Activated CD8-positive, alpha-beta memory T cell treated with anti-CD3 and anti-CD28 coated beads for 36 hours (primary cell): ENCODE measurements around the gene BCL2. TPM values are rescaled to one million over a fixed set of nuclear protein-coding genes. Genes with fewer than 3 reads are reported as not detected.

ENCODE experiments used
- CTCF ChIA-PET: fragments of 350-600 bp; sonication (Branson Sonifier 250); formaldehyde crosslinking; loops from one replicate; lab custom pipeline; 2021; ENCODE audit warnings: antibody characterized with exemption; lab: Charles Lee
- POLR2A ChIA-PET: fragments of 350-600 bp; sonication (Branson Sonifier 250); formaldehyde crosslinking; loops from one replicate; lab custom pipeline; 2021; ENCODE audit warnings: antibody characterized with exemption; lab: Charles Lee
- total RNA-seq, 2 experiments: library from RNA; stranded (reverse); gene quantifications; one replicate each; pipeline ENCODE4 v1.2.3, GENCODE V29; 2021

BCL2 gene
- total RNA-seq, 2 experiments from 2014 or later = 74.9 to 75.7 TPM

- POLR2A ChIA-PET = interaction anchor here (0.8 to 1.4 kb wide), 7 partner anchors 18 to 168 kb away, joined by 3 to 5 read pairs (median 4); partner anchors contain the start of gene BCL2
Measured at GRCh38 chr18:63154350-63155152, 165.0 kb downstream of the BCL2 start.

GRCh38 chr18:63152791-63153190 is 166.8 kb downstream of the BCL2 start:
- CTCF ChIA-PET = interaction anchor here (0.8 to 5.2 kb wide), 6 partner anchors 8 to 166 kb away, joined by 3 to 34 read pairs (median 3); partner anchors contain the start of gene BCL2
- POLR2A ChIA-PET = interaction anchor here (0.5 to 2.1 kb wide), 3 partner anchors 8 to 269 kb away, joined by 3 to 11 read pairs (median 5); partner anchors contain the start of gene VPS4B

More at GRCh38 chr18:63154350-63155152, 165.0 kb downstream of the BCL2 start:
- CTCF ChIA-PET = interaction anchor here (0.5 to 5.2 kb wide), 21 partner anchors 11 to 207 kb away, joined by 3 to 34 read pairs (median 3); partner anchors contain the start of gene BCL2

GRCh38 chr18:63152096-63152495 is 167.5 kb downstream of the BCL2 start:
- ChIA-PET POLR2A (interaction anchor here (0.5 to 2.1 kb wide), 2 partner anchors 9 to 270 kb away, joined by 3 to 11 read pairs; partner anchors contain the start of gene VPS4B), CTCF (interaction anchor here (0.8 to 5.2 kb wide), 5 partner anchors 9 to 166 kb away, joined by 3 to 34 read pairs (median 3); partner anchors contain the start of gene BCL2)

- CTCF ChIA-PET = interaction anchor here (1.8 kb wide), 1 partner anchor 19 kb away, joined by 8 read pairs; no protein-coding TSS in a partner anchor
Measured at GRCh38 chr18:63151539-63151938, 168.0 kb downstream of the BCL2 start.

GRCh38 chr18:63150942-63151421 is 168.6 kb downstream of the BCL2 start:
- CTCF ChIA-PET = interaction anchor here (1.8 kb wide), 1 partner anchor 19 kb away, joined by 8 read pairs; no protein-coding TSS in a partner anchor
- POLR2A ChIA-PET = interaction anchor here (0.5 to 0.9 kb wide), 3 partner anchors 13 to 151 kb away, joined by 3 read pairs; no protein-coding TSS in a partner anchor

More at GRCh38 chr18:63151539-63151938, 168.0 kb downstream of the BCL2 start:
- POLR2A ChIA-PET = interaction anchor here (0.8 to 2.1 kb wide), 3 partner anchors 10 to 150 kb away, joined by 3 to 11 read pairs (median 3); no protein-coding TSS in a partner anchor

GRCh38 chr18:63150326-63150725 is 169.2 kb downstream of the BCL2 start:
- CTCF ChIA-PET = interaction anchor here (1.8 kb wide), 1 partner anchor 18 kb away, joined by 8 read pairs; no protein-coding TSS in a partner anchor
- POLR2A ChIA-PET = no interaction called here

GRCh38 chr18:63149302-63149587 is 170.3 kb downstream of the BCL2 start:
- POLR2A ChIA-PET = no interaction called here
- CTCF ChIA-PET = interaction anchor here (0.8 kb wide), 1 partner anchor 133 kb away, joined by 4 read pairs; no protein-coding TSS in a partner anchor

GRCh38 chr18:63148449-63149301 is 170.9 kb downstream of the BCL2 start:
- POLR2A ChIA-PET = interaction anchor here (0.6 kb wide), 1 partner anchor 263 kb away, joined by 3 read pairs; no protein-coding TSS in a partner anchor
- CTCF ChIA-PET = interaction anchor here (0.8 kb wide), 1 partner anchor 133 kb away, joined by 4 read pairs; no protein-coding TSS in a partner anchor

GRCh38 chr18:63147973-63148372 is 171.6 kb downstream of the BCL2 start:
- POLR2A ChIA-PET = no interaction called here
- CTCF ChIA-PET = no interaction called here

- CTCF ChIA-PET = no interaction called here
- POLR2A ChIA-PET = no interaction called here
Measured at GRCh38 chr18:63146828-63147409, 172.7 kb downstream of the BCL2 start.

GRCh38 chr18:63145851-63146555 is 173.6 kb downstream of the BCL2 start:
- ChIA-PET POLR2A (no interaction called here), CTCF (no interaction called here)

- POLR2A ChIA-PET = no interaction called here
- CTCF ChIA-PET = interaction anchor here (4.0 kb wide), 1 partner anchor 14 kb away, joined by 14 read pairs; no protein-coding TSS in a partner anchor
Measured at GRCh38 chr18:63145166-63145850, 174.3 kb downstream of the BCL2 start.

- ChIA-PET CTCF (interaction anchor here (4.0 kb wide), 1 partner anchor 14 kb away, joined by 14 read pairs; no protein-coding TSS in a partner anchor), POLR2A (no interaction called here)
Measured at GRCh38 chr18:63144748-63145147, 174.8 kb downstream of the BCL2 start.

GRCh38 chr18:63143330-63143771 is 176.2 kb downstream of the BCL2 start:
- CTCF ChIA-PET = interaction anchor here (4.0 kb wide), 1 partner anchor 12 kb away, joined by 14 read pairs; no protein-coding TSS in a partner anchor
- POLR2A ChIA-PET = no interaction called here

- POLR2A ChIA-PET = no interaction called here
- CTCF ChIA-PET = interaction anchor here (4.0 kb wide), 1 partner anchor 11 kb away, joined by 14 read pairs; no protein-coding TSS in a partner anchor
Measured at GRCh38 chr18:63142594-63143225, 176.9 kb downstream of the BCL2 start.

- POLR2A ChIA-PET = no interaction called here
- CTCF ChIA-PET = interaction anchor here (4.0 kb wide), 1 partner anchor 11 kb away, joined by 14 read pairs; no protein-coding TSS in a partner anchor
Measured at GRCh38 chr18:63141778-63142176, 177.8 kb downstream of the BCL2 start.
